ENCODE data around the gene RIN3. TPM values are rescaled to one million over a fixed set of nuclear protein-coding genes. Genes with fewer than 3 reads are reported as not detected.

RIN3 gene
- total RNA-seq, 1 donor from 2014 or later = 6.9 TPM

DNA sequence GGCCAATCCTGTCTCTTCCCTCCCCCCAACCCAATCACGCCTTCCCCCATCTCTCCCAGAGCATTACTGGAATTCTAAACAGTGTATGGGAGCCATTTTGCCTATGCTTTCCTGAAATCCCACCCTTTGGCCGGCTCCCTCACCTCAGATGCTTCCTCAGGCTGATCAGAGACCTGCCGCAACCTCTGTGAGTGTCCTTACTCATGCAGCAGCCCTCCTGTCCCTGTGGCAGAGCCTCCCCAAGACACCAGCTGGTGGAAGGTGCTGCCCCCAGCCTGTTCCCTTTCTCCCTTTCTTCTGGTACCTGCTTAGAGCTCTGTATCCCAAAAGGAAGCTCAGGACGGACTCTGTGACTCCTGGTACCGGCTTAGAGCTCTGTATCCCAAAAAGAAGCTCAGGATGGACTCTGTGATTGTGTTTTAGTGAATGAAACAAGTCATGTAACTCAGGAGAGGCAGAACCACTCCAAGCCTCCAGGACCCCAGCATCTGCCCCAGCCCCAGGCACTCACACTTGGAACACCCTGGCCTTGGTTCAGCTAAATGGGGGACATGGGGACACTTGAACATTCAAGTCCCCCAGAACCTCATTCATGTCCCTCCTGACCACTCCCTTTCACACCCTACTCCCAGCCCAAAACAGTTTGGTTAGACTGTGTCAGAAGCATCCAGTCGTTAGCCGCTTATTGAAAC lies 29.3 kb upstream of the RIN3 start:
- DNase-seq = no peak

DNA sequence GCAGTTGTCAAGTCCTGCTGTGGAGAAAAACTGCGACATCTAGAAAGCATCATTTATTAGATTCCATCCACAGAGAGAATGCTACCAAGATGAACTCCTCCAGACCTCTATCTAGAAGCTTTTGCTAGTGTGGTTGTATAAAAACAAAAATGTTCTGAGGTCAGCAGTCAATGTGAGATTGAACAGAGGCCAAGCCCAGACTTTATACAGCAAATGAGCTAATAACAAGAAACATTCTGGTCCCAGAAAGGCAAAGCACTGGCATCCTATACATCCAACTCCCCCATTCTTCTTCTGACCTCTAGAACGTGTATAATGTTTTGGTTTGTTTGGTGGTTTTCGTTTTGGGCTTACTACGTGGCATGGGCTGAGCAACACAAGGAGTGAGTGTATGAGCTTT lies 26.7 kb upstream of the RIN3 start:
- DNase-seq = no peak

DNA sequence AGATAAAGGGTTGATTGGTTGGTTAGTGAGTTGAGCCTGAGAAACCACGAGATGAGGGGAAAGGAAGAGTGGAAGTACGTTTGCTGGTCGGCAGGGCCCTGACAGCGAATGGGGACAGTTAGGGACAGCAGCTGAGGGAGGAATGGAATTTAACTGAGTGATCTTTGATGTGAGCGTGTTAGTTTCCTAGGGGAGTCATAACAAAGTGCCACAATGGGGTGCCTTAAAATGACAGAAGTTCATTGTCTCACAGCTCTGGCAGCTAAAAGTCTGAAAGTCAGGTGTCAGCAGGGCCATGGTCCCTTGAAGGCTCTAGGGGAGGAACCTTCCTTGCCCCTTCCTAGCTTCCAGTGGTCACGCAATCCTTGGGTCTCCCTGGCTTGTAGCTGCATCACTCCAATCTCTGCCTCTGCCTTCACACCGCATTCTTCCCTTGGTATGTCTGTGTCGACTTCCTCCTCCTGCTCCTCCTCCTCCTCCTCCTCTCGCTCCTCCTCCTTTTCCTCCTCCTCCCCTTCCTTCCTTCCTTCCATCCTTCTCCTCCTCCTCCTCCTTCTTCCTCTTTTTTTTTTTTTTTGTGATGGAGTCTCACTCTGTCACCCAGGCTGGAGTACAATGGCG lies 26.0 kb upstream of the RIN3 start:
- no peak for DNase-seq

DNA sequence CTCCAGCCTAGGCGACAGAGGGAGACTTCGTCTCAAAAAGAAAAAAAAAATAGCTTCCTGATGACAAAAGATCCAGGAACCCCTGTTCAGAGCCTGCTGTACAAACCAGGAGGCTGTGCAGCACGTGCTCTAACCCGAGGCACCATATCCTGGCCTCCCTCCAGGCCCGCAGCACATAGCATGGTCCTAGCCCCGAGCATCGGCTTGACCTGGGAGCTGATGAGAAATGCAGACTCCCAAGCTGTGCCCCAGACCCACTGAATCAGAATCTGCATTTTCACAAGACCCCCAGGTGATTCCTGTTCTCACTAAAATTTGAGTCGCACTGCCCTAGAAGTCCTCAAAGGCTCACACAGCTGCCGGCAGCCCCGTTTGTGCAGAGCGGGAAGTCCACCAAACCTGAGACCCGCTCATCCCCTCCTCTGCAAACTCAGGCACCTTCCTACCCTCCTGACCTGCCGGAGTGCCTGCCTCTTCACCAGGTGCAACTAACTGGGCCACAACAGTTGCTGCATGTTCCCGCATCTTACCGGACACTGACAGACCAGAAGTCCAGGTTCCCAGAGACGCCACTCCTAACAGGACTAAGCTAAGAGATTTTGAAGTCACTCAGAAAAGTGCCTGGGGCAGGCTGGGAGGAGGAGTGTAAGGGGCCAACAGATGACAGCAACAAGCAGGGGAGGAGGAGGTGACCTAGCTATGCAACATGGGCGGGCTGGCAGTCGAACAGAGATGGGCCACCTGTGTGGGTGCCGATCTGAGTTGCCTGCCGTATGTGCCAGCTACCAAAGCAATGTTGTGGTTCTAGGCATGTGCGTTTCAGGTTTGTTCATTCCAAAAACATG lies 24.0 kb upstream of the RIN3 start:
- no peak for DNase-seq

DNA sequence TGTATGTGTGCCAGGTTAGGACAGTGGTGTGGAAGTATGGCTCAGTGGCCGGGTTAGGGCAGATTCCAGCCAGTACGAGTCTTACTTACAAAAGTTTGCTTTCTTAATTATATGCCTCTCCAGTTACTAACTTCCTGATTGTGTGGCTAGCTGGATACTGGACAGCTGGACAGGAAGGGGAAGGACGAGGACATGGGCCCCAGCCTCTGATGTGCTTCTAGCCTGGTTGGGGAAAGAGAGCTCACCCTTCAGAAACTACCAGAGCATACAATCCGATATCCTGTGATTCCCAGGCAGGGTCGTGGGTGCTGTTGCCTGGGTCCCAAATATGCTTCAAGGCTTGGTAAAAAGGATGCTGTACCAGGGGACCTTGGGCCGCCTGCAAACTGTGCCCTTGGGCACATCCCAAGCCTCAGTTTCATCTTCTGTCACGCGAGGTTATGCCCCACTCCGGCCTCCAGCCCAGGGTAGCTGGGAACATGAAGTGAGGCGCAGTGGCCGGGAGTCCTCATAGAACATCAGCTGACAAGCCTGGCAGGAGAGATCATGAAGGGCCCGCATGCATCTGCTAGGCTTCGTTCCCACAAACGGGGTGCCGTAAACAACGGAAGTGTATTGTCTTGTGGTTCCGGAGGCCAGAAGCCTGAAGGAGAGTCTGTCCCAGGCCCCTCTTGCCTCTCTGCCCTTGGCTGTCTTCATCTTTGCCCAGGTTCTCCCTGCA lies 23.2 kb upstream of the RIN3 start:
- no peak for DNase-seq

DNA sequence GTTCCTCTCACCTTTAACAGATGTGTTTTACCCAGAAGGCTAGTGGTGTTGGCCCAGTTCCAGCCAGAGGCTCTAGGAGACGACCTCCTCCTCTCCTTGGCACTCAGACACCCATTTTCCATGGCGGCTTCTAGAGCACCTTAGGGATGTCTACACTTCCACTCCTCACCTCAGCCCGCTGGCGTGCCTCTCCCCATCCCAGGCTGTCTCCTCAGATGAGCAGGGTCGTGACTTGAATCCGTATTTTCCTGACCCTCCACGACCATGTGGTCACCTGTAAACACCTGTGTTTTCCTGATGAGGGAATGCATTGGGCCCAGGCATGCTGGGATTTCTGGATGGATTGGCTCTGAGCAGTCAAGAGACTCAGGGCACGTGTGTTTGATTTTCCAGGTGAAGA lies 21.8 kb upstream of the RIN3 start:
- DNase-seq = no peak

DNA sequence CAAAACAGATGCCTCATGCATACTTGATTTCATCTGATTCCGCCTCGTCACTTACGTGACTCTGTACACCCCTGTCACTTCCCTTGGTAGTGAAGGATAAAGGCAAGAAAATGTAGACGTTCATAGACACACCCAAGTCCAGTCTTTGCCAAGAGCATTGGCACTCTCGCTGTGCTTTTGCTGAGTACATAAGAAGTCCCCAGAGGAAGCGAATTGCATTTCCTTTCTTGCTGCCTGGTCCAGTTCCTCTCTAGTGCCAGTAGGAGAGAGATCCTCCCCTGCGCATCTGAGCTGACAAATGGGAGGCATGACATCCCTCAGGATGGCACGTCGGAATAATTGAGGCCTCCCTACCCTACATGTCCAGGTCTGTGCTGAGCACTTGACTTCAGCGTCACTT lies 21.3 kb upstream of the RIN3 start:
- DNase-seq = peak; percentile 20

DNA sequence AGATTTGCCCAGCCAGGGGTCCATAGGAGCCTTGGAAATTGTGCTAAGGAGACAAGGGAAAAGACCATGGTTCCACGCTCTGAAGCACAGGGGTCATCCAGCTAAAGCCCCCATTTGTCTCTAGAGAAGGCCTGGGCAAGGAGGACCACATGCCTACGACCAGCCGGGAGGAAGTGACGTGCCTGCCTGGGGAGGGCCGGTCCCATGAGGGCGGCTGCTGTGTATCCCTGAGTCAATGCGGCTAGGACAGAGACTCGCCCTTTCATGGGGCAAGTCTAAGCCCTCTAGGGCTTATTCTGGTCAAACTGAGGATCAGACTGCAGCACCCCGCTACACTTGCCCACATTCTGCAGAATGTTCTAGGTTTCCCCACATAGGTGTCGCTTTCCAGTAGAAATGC lies 20.6 kb upstream of the RIN3 start:
- DNase-seq = no peak

DNA sequence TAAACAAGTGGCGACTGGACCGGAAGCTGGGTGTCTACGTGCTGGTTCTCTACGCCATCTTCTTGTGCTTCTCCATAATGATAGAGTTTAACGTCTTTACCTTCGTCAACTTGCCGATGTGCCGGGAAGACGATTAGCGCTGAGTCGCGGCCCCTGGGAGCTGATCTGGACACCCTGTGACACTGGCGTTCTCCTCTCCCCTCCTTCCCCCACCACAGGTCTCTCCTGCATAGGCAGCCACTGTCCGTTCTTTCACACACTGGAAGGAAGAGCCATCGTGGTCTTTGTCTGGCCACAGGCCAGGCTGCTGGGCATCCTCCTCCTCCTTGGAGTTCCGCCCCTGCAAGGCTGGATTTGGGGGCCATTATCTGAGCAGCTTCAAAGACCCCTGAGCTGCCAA lies 20.1 kb upstream of the RIN3 start:
- DNase-seq = no peak

DNA sequence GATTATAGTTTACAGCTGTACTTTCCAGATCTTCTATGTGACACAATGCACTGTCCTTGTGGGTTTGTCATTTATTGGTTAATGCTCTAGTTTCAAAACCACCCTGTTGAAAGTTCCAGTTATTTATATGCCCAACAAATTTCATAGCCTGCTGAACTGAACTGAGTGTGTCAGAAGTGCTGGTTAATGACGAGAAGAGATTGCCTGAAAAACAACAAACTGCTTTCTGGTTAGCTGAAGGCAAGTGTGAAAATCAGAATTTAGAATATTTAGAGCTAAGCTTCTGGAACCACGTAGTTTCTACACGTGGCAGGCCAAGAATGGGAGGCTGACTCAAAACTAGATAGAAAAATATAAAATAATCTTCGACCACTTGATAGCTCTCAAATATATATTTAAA lies 19.1 kb upstream of the RIN3 start:
- DNase-seq = no peak

DNA sequence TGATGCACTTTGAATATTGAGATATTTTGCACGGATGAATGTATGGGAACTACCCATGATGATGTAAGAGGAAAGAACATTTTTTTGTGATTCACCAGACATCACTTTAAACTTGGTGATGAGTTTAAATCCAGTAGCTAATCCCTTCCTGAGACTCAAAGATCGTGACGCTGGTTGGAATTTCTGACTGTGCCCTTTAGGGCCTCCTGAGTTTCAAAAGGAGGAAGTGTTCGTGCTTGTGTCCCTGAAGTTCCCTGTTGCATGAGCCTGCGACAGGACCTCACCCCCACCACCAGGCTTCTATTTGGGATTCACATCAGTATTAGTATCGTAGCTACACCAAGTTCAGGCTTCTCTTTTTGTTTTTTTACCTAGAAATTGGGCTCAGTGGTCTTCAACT lies 18.6 kb upstream of the RIN3 start:
- peak; percentile 34 for DNase-seq

DNA sequence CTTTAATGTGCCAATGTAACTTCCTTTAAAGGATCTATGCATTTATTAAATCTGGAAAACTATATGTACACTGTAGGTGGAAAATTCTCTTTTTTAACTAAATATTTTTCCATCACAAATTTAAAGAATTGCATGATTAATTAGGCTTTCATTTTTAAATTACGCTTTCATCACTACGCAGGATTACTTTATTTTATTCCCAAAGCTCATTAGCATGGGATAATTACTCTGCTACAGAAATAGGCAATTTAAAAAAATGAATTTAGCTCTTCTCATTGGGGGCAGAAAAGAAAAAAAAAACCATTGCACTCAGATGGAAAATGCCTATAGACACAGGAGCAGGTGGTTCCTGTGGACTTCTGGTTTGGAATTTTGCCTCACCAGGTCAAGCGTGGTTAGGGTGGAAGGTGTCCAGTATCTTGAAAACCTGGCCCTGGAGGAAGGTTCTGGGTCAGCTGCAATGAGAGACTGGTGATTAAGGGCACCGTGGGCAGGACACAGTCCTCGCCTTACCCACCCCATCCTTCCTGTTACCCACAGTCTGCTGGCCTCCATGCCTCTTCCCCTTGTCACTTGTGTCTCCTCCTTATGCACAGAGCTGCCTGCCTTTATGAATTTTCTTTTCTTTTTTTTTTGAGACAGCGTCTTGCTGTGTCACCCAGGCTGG lies 17.3 kb upstream of the RIN3 start:
- DNase-seq = no peak

DNA sequence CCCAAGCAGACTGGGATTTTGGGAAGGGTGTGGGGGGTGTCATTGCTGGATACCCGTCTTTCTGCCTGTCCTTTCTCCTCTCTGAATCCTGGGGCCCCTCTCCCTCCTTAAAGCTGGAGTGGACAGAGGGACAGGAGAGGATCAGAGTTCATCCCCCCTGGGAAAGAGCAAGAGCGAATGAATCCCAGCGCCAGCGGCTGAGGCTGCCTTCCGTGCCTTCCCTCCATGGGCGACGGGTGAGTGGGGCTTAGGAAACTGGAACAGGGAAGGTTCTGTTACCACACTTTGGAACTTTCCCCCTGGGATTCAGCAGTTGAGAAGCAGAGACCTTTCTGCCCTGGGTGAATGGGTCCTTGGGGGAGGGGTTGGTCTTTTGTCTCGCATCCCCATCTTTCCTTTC lies 16.2 kb upstream of the RIN3 start:
- DNase-seq = no peak

DNA sequence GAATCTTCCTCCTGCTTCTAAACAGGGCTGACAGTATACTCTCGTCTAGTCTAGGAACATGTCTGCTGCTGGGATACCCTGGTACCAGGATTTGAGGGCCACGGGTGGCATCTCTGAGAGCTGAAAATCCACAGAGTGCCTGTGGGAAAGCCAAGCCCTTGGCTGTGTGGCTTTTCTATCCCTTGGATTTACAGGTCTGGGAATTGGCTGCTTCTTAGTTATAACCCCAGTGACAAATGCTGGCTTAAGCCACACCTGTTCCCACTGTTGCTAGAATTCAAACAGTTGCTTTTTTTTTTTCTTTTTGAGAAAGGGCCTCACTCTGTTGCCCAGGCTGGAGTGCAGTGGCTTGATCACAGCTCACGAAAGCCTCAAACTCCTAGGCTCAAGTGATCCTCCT lies 14.3 kb upstream of the RIN3 start:
- DNase-seq = peak; percentile 67

DNA sequence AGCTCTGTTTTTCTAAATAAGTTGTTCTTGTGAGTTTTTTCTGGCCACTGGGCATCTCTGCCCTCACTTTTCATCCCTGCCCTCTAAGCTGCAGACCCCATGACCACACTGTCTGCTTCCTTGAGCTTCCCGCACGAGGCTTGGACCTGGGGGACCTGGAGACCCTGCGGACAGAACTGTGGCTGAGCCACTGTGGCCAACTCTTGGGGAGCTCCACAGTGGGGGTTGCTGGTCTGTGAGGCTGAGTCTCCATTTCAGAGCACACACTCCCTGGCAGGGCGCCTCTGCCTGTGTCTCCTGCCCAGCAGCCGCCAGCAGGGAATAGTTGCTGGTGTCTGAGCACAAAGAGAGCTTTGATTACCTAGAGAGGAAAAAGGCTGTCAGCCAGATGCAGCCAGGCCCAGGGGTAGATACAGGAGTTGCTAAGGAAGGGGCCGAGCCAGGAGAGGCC lies 13.1 kb upstream of the RIN3 start:
- DNase-seq = peak; percentile 72

DNA sequence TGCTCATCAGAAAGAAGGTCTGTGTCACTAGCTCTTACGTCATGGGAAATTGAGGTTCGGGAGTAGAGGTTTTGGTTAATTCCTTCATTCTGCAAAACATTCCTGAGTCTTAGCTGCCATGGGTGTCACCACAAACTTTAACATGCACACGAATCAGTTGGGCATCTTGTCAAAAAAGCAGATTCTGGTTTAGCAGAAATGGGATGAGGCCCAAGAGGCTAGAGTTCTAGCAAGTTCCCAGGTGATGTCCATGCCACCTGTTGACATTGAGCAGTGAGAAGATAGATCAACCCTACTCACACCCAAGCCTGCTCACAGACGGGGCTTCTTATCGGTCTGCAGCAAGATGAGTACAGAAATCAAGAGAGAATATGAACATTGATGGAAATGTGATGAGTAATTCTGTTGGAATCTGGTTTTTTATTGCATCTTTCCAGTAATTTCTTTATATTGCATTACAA lies 11.7 kb upstream of the RIN3 start:
- no peak for DNase-seq

DNA sequence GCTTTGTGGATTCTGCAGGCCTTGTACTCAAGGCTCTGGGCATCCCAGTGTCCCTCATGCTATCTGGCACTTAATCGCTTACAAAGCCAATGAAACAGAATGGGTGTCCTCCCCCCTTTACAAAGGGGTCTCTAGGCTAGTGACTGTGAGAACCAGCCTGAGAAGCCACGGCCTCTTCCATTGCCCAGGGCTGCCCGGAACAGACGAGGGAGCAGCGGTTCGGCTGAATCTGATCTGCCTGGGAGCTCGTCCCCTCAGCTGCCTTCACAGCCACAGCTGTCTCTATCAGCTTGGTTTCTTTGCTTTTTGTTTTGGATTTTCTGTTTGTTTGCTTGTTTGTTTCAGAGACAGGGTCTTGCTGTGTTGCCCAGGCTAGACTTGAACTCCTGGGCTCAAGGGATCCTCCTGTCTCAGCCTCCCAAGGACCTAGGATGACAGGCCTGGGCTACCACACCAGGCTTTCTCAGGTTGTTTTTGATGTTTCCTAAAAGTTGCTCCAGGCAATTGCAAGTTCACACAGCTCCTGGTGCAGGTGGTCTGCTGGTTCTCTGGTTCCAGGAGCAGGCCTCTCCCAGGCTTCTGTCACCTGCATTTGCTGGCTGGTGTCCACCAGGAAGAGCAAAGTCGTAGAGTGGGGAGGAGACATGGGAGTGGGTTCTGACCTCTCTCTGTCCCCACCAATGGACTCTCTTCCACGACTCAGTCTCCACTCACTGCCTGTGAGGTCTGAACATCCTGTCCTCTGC lies 10.9 kb upstream of the RIN3 start:
- DNase-seq = no peak

DNA sequence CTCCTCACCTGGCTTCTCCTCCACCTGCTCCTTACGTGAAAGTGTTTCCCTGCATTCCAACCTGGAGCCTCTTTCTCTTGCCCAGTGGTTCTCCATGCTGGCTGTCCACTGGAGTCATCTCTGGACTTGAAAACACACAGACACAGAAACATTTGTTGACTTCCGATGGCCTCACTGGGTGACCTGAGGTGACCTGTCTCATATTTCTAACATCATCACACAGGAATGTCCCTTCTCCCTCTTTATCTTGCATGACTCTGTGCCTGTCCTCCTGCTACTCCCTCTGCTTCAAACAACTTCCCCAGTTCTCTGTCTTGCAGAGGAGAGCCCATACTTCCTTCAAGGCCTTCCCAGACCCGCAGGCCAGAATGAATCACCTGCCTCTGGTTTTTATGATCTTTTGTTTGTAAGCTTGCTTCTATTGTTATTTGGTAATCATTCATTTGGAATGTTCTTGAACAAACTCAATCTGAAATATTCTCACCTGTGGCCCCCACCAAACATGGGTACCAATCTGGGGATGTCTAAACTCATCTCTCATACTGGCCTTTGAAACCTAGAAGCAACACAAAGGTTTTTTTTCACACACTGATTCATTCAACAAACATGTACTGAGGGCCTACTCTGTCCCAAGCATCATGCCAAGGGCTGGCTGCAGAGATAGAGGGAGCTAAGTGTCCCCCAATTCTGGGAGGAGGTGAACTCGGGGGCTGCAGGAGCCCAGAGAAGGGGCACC lies 9.7 kb upstream of the RIN3 start:
- no peak for DNase-seq

DNA sequence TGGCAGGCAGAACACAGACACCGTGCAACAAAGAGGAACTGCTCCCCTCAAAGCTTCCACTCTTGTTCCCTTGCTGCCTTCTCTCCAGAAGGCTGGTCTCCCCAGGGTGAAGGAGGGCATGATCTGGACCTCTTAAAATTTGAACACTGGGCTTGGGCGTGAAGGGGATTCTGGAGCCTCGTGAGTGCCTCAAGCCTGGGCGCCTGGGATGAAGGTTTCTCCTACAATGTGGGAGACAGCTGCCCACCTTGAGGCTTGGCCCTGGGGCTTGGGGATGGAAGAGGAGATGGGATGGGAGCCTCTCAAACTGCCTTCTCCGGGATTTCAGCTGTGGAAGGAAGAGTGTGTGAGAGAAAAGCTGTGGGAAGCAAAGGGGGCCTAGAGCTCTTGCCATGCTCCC lies 7.8 kb upstream of the RIN3 start:
- DNase-seq = no peak

DNA sequence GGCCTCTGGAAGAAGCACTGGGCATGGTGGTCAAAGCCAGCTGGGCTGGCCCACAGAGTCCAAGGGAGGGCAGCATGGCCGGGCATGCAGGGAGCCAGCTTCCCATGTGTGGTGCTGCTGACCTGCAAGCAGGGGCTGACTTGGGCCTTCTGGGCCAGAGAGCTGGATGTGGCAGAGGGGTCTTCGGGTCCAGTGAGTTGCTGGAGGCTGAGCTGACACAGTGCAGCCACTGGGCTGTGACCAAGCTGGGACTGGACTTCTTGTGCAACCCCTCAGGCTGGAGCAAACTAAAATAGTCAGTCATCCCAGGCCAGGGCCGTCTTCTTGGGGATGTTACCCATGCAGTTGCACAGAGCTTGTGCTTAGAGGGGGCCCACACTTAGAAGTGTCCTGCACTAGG lies 7.3 kb upstream of the RIN3 start:
- DNase-seq = no peak
